Parathyroid adenoma (tissue), 2 donors: ENCODE data around the gene GNG2.

ENCODE experiments used
- H2AFZ ChIP-seq: fragments of 300-600 bp; sonication (generic); one replicate; pipeline ENCODE4 v1.7.0; 2017; ENCODE audit warnings: antibody characterized with exemption, mild to moderate bottlenecking
- H3K27ac ChIP-seq: fragments of 300-600 bp; sonication (generic); one replicate; pipeline ENCODE4 v1.7.0; 2017
- H3K27me3 ChIP-seq: fragments of 300-600 bp; sonication (generic); one replicate; pipeline ENCODE4 v1.7.0; 2017; ENCODE audit warnings: low read length; ENCODE audit not compliant: control insufficient read depth, insufficient read depth
- H3K36me3 ChIP-seq: fragments of 300-600 bp; sonication (generic); one replicate; pipeline ENCODE4 v1.7.0; 2017; ENCODE audit warnings: low read length; ENCODE audit not compliant: control insufficient read depth, insufficient read depth
- H3K4me1 ChIP-seq: fragments of 300-600 bp; sonication (generic); one replicate; pipeline ENCODE4 v1.7.0; 2017; ENCODE audit warnings: control low read depth
- H3K4me2 ChIP-seq: fragments of 300-600 bp; sonication (generic); one replicate; pipeline ENCODE4 v1.7.0; 2017; ENCODE audit warnings: low read length
- H3K4me3 ChIP-seq: fragments of 300-600 bp; sonication (generic); one replicate; pipeline ENCODE4 v1.7.0; 2017; ENCODE audit warnings: low read depth, low read length
- H3K79me2 ChIP-seq: fragments of 300-600 bp; sonication (generic); one replicate; pipeline ENCODE4 v1.7.0; 2017; ENCODE audit warnings: control low read depth
- H3K9ac ChIP-seq: fragments of 300-600 bp; sonication (generic); one replicate; pipeline ENCODE4 v1.7.0; 2017; ENCODE audit warnings: mild to moderate bottlenecking
- H3K9me3 ChIP-seq: fragments of 300-600 bp; sonication (generic); one replicate; pipeline ENCODE4 v1.7.0; 2017; ENCODE audit warnings: low read length; ENCODE audit not compliant: control insufficient read depth
- TF ChIP-seq, protein P1 (sequence below): fragments of 300-600 bp; sonication (generic); IDR thresholded peaks from one replicate; pipeline ENCODE4 v1.7.0; 2017; ENCODE audit warnings: antibody characterized with exemption, mild to moderate bottlenecking
- donor health status: primary hyperparathyroidism.

GNG2 gene

DNA sequence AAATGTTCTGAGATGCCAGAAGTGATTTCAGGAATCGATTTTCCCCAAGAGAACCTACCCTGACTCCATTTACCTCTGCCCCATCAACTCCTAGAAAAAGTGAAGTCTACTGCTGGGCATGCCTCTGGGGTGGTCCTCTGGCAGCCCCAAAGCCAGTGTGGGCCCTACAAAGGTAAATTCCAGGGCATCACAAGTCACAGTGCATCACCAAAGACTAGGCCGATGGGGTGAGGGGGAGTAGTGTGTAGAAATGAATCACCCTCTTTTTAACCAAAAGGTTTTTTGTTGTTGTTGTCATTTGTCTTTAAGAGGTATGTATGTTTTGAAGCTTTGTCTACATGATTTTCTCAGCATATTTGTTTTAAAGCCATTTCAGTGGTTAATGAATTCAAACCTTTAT is 82.6 kb downstream of the GNG2 start:
- Histone ChIP-seq H3K27me3 (no peaks in the 10 kb centered on the region), H3K9ac (no peak overlapping the region), H3K4me2 (no peak overlapping the region), H3K4me3 (no peak overlapping the region), H3K36me3 (no peaks in the 10 kb centered on the region), H3K27ac (no peak overlapping the region), H2AFZ (no peak overlapping the region), H3K79me2 (no peaks in the 10 kb centered on the region), H3K9me3 (no peaks in the 10 kb centered on the region), H3K4me1 (no peaks in the 10 kb centered on the region)
- TF ChIP-seq, protein P1, sequence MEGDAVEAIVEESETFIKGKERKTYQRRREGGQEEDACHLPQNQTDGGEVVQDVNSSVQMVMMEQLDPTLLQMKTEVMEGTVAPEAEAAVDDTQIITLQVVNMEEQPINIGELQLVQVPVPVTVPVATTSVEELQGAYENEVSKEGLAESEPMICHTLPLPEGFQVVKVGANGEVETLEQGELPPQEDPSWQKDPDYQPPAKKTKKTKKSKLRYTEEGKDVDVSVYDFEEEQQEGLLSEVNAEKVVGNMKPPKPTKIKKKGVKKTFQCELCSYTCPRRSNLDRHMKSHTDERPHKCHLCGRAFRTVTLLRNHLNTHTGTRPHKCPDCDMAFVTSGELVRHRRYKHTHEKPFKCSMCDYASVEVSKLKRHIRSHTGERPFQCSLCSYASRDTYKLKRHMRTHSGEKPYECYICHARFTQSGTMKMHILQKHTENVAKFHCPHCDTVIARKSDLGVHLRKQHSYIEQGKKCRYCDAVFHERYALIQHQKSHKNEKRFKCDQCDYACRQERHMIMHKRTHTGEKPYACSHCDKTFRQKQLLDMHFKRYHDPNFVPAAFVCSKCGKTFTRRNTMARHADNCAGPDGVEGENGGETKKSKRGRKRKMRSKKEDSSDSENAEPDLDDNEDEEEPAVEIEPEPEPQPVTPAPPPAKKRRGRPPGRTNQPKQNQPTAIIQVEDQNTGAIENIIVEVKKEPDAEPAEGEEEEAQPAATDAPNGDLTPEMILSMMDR, result no peak

DNA sequence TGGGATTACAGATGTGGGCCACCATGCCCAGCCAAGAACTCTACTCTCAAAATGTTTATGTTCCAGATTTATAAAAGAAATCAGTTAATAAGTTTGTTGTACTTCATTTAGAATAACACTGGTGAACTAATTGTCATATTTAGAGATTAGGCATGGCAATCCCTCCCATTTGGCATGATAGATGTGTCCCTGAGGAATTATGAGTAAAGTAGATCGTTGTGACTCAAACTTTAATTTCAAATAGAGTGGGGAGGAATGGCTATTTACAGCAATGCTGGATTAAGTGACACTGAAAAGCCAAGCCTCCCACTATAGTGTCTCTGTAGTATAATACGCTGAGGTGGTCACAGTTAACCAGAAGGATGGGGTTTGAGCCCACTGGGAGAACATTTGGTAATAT is 89.6 kb downstream of the GNG2 start:
- H3K9me3 ChIP-seq, result no peaks in the 10 kb centered on the region
- no peak overlapping the region for H3K4me2 ChIP-seq
- TF ChIP-seq, protein P1, result no peak

DNA sequence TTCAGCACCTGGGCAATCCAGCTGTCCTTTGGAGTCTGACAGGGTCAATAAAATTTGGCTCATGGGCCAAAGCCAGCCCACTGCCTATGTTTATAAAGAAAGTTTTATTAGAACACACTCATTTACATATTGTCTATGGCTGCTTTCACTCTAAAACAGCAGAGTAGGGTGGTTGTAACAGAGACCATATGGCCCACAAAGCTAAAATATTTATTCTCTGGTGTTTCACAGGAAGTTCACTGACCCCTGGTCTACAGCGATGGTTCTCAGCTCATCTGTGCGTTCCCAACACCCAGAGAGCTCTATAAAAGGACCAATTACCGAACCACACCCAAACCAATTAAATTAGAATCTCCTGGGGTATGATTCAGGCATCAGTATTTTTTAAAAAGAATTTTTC is 91.2 kb downstream of the GNG2 start:
- no peaks in the 10 kb centered on the region for H3K9me3 ChIP-seq
- no peak overlapping the region for H3K9ac ChIP-seq
- H3K4me2 ChIP-seq, result no peak overlapping the region
- TF ChIP-seq, protein P1, result no peak
- H3K27me3 ChIP-seq, result no peaks in the 10 kb centered on the region
- H3K79me2 ChIP-seq, result no peaks in the 10 kb centered on the region
- H3K4me1 ChIP-seq, result no peaks in the 10 kb centered on the region
- no peak overlapping the region for H3K27ac ChIP-seq
- H3K36me3 ChIP-seq, result no peaks in the 10 kb centered on the region
- no peak overlapping the region for H3K4me3 ChIP-seq
- no peak overlapping the region for H2AFZ ChIP-seq

More for the DNA sequence above, 89.6 kb downstream of the GNG2 start:
- Histone ChIP-seq H2AFZ (no peak overlapping the region), H3K4me3 (no peak overlapping the region), H3K27ac (no peak overlapping the region), H3K79me2 (no peaks in the 10 kb centered on the region), H3K9ac (no peak overlapping the region), H3K4me1 (no peaks in the 10 kb centered on the region), H3K27me3 (no peaks in the 10 kb centered on the region), H3K36me3 (no peaks in the 10 kb centered on the region)

DNA sequence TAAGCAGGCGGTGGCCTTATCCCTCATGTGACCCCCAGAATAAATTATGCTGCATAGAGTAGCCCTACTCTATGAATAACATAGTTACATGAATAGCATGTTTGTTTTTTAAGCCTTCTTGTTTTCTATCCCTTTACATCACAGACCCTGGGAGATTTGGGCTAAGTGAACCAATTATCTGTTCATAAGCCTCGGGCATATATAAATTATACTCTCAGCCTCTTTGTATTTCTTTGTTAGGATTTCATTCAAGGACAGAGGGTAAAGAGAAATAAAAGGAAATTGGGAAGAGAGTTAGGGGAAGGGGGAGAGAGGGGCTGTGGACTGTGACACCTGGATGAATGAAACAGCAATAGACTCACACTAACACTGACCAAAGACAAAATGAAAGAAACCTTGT is 93.6 kb downstream of the GNG2 start:
- H3K4me2 ChIP-seq, result no peak overlapping the region
- H3K79me2 ChIP-seq, result no peaks in the 10 kb centered on the region
- H3K4me1 ChIP-seq, result no peaks in the 10 kb centered on the region
- no peak overlapping the region for H3K27ac ChIP-seq
- TF ChIP-seq, protein P1, result no peak
- no peak overlapping the region for H3K9ac ChIP-seq
- no peak overlapping the region for H3K4me3 ChIP-seq
- H3K36me3 ChIP-seq, result no peaks in the 10 kb centered on the region
- no peaks in the 10 kb centered on the region for H3K9me3 ChIP-seq
- no peak overlapping the region for H2AFZ ChIP-seq
- no peaks in the 10 kb centered on the region for H3K27me3 ChIP-seq

DNA sequence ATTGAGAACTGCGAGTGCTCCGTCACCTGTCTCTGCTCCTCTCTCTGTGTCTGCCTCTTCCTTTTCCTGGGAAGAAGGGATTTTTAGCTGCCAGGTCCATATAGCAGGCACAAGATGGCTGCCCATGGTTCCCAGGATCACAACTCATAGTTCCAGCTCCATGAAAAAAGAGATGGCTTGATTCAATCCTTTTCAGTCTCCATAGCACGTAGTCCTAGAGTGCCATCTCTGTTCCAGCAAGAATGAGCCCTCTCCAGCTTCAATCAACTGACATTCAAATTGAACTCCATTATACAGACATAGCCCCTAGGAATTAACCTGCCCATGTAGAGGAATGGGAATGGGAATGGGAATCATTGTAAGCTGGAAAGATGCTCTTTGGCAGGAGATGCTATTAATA is 94.2 kb downstream of the GNG2 start:
- Histone ChIP-seq H3K4me2 (no peak overlapping the region), H3K27ac (no peak overlapping the region), H3K4me3 (no peak overlapping the region), H3K79me2 (no peaks in the 10 kb centered on the region), H3K9ac (no peak overlapping the region), H3K4me1 (no peaks in the 10 kb centered on the region), H3K36me3 (no peaks in the 10 kb centered on the region), H2AFZ (no peak overlapping the region), H3K9me3 (no peaks in the 10 kb centered on the region), H3K27me3 (no peaks in the 10 kb centered on the region)
- TF ChIP-seq, protein P1, result no peak
